OCI-LY1 (cell line): Measurements from ENCODE around the gene CDK5R1.

Experiments used
- CTCF ChIP-seq: fragments of 200-600 bp; sonication (generic), shearing (Covaris generic); IDR thresholded peaks from 2 replicates; pipeline ENCODE4 v1.5.1; 2017; ENCODE audit warnings: mild to moderate bottlenecking, antibody characterized with exemption, low read length, moderate library complexity, mixed read lengths
- EZH2 ChIP-seq: fragments of 200-600 bp; sonication (generic), shearing (Covaris generic); IDR thresholded peaks from 2 replicates; pipeline ENCODE4 v1.8.0; 2017; ENCODE audit warnings: borderline replicate concordance, mixed run types, mild to moderate bottlenecking, antibody characterized with exemption, low read length, moderate library complexity, mixed read lengths

DNA sequence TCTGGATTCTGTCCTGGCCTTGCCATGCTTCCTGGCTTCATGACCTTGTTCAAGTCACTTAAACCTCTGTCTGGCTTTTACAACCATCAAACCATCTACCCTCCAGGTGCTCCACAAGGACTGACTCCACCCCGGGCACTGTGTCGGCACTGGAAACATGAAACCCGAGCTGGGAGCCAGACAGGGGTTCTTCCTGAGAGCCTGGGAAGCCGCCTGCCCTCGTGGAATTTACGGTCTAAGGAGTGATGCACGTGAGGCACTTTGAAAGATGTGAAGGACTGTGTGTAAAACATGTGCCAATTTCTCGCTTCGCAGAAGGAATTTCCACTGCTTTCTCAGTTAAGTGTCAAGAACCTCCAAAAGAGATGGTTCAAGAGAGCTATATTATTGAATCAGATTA is 11.6 kb downstream of the CDK5R1 start:
- TF ChIP-seq CTCF: no peak
- no peak for TF ChIP-seq EZH2
